K562 (cell line): ENCODE data around the gene USP2. TPM values are rescaled to one million over a fixed set of nuclear protein-coding genes. Genes with fewer than 3 reads are reported as not detected.

Experiments
- CCNT2 ChIP-seq: IDR thresholded peaks from 2 replicates; pipeline ENCODE4 v1.6.1; 2011; ENCODE audit warnings: borderline replicate concordance, low read depth, mild to moderate bottlenecking, moderate library complexity, mixed read lengths, low read length; ENCODE audit not compliant: insufficient read length; ENCODE audit errors: extremely low read depth
- FOXJ3 ChIP-seq: sonication (generic); formaldehyde crosslinking; IDR thresholded peaks from 2 replicates; pipeline ENCODE4 v1.4.0; 2020; ENCODE audit warnings: mild to moderate bottlenecking, missing genetic modification reagents
- GATAD2A ChIP-seq: fragments of 450-650 bp; IDR thresholded peaks from 2 replicates; pipeline ENCODE4 v1.6.1; 2017
- MAFF ChIP-seq: IDR thresholded peaks from 2 replicates; pipeline ENCODE4 v1.6.1; 2012; ENCODE audit warnings: low read length, improper control_type of control experiment
- MAX ChIP-seq: sonication (generic); formaldehyde crosslinking; IDR thresholded peaks from 2 replicates; pipeline ENCODE4 v1.9.0; 2022; ENCODE audit warnings: mild to moderate bottlenecking, missing genetic modification reagents
- MBD1 ChIP-seq: fragments of 250-450 bp; sonication (Bioruptor Pico); IDR thresholded peaks from 2 replicates; pipeline ENCODE4 v1.8.0; 2022; ENCODE audit warnings: inconsistent platforms
- NCOA2 ChIP-seq, 2 experiments: fragments of 450-650 bp; IDR thresholded peaks; 2 replicates each; pipeline ENCODE4 v1.6.1; 2018; ENCODE audit warnings: mild to moderate bottlenecking in 2 of 2, moderate library complexity in 1 of 2; ENCODE audit not compliant: partially characterized antibody in 2 of 2
- NFRKB ChIP-seq: fragments of 450-650 bp; IDR thresholded peaks from 2 replicates; pipeline ENCODE4 v1.6.1; 2016; ENCODE audit warnings: low read depth
- ZKSCAN3 ChIP-seq: fragments of 250-450 bp; sonication (Bioruptor Pico); IDR thresholded peaks from 2 replicates; pipeline ENCODE4 v1.4.0; 2020
- ZNF561 ChIP-seq: fragments of 450-650 bp; formaldehyde crosslinking; conservative IDR thresholded peaks from 2 replicates; pipeline ENCODE4 v1.4.0; 2020; ENCODE audit warnings: mild to moderate bottlenecking, moderate library complexity
- polyA plus RNA-seq, 8 experiments: library from polyadenylated mRNA; depleted of rRNA in 4 of 8; stranded (reverse) in 5 of 8; unstranded in 3 of 8; fragments of >200 nt; fragmentation: Nextera tagmentation in 2 of 8; fragmentation: Illumina TruSeq in 1 of 8; extraction: Ambion mirVana in 2 of 8; extraction: Trizol in 1 of 8; gene quantifications; 2 replicates each; pipeline versions ENCODE4 v1.2.1 to v1.2.3, GENCODE V29; 2011 to 2014; ENCODE audit warnings: inconsistent platforms in 1 of 8, missing spikeins in 1 of 8
- total RNA-seq, 7 experiments: library from RNA; depleted of rRNA in 6 of 7; stranded (reverse); fragments of >200 nt in 6 of 7; fragmentation: Illumina TruSeq in 2 of 7; extraction: Trizol in 2 of 7; gene quantifications; 2 replicates each; pipeline versions ENCODE4 v1.2.1 to v1.2.3, GENCODE V29; 2011 to 2021; ENCODE audit warnings: low replicate concordance in 1 of 7
- TF ChIP-seq, protein P1 (sequence below): fragments of 250-450 bp; sonication (Bioruptor Pico); IDR thresholded peaks from 2 replicates; pipeline ENCODE4 v1.5.0; 2020; ENCODE audit warnings: mild to moderate bottlenecking
- TF ChIP-seq, protein P2 (sequence below), 2 experiments: fragments of 450-650 bp; IDR thresholded peaks; 2 replicates each; pipeline ENCODE4 v1.6.1; 2018; ENCODE audit warnings: mild to moderate bottlenecking in 2 of 2, low read depth in 1 of 2; ENCODE audit not compliant: partially characterized antibody in 2 of 2
- TF ChIP-seq, protein P3 (sequence below): fragments of 450-650 bp; formaldehyde crosslinking; IDR thresholded peaks from 2 replicates; pipeline ENCODE4 v1.4.0; 2022; ENCODE audit warnings: missing genetic modification characterization
- TF ChIP-seq, protein P4 (sequence below): sonication (generic); formaldehyde crosslinking; IDR thresholded peaks from 2 replicates; pipeline ENCODE4 v1.8.0; 2022; ENCODE audit warnings: missing genetic modification reagents, mild to moderate bottlenecking, borderline replicate concordance

USP2 gene
- total and polyA plus RNA-seq, 9 of the 15 experiments (the other 6 are each of a cell fraction or from before 2014, with no cell fraction given), result 2.8 to 16.9 (median 3.9) TPM

DNA sequence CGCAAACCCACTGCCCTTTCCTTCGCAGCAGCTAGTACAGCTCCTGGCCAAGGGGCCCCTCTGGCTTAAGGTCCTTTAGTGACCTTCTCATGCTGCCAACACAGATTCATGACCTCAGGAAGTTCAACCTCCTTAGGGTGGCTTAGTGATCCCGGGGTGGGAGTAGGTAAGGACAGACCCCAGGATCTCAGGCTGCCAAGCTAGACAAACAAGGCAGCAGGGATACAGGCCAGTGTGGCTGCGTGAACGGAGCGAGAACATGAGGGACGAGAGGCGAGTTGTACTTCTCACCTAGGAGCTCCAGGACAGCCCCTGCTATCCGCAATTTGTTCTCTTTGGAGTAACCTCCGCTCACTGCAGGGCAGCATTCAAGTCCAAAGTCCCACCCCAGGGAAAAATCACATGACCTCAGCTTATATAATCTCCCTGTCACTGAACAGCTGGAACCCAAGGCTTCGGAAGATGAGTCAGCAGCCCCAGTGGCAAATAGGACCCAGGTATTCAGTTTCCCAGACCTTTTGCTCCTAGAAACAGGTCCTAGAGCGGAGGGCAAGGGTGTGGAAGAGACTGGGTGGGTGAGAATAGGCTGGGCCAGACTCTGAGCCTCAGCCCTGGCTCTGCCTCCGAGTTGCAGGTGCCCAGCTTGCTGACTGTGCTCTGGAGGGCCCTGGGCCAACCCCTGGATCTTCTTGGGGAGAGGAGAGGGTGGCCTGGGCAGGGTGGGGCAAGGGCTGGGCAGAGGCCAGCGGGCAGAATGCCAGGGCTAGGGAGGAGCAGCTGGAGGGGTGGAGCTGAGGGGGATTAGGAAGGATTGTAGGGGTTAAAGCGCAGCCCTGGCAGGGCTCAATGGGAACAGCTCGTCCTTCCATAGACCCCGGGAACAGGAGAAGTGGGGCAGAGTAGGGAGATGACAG is 13.1 kb downstream of the USP2 start (continued):
- no peak for TF ChIP-seq MBD1
- TF ChIP-seq ZNF561 (CRISPR knock-in tag), result no peak
- TF ChIP-seq, protein P1, sequence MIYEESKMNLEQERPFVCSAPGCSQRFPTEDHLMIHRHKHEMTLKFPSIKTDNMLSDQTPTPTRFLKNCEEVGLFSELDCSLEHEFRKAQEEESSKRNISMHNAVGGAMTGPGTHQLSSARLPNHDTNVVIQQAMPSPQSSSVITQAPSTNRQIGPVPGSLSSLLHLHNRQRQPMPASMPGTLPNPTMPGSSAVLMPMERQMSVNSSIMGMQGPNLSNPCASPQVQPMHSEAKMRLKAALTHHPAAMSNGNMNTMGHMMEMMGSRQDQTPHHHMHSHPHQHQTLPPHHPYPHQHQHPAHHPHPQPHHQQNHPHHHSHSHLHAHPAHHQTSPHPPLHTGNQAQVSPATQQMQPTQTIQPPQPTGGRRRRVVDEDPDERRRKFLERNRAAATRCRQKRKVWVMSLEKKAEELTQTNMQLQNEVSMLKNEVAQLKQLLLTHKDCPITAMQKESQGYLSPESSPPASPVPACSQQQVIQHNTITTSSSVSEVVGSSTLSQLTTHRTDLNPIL, result no peak
- no peak for TF ChIP-seq CCNT2
- no peak for TF ChIP-seq ZKSCAN3 (CRISPR knock-in tag)
- no peak for TF ChIP-seq NCOA2 (IDR thresholded peaks at IDR 0.05; ENCODE audit: partially characterized antibody in 2 of 2)
- peak; percentile 84 for TF ChIP-seq MAFF
- TF ChIP-seq MAX (CRISPR knock-in tag), result no peak
- TF ChIP-seq FOXJ3, result no peak
- 0 out of 2 replicates have a peak, but pooled peaks have one; percentile 37 for TF ChIP-seq GATAD2A
- TF ChIP-seq, protein P2, sequence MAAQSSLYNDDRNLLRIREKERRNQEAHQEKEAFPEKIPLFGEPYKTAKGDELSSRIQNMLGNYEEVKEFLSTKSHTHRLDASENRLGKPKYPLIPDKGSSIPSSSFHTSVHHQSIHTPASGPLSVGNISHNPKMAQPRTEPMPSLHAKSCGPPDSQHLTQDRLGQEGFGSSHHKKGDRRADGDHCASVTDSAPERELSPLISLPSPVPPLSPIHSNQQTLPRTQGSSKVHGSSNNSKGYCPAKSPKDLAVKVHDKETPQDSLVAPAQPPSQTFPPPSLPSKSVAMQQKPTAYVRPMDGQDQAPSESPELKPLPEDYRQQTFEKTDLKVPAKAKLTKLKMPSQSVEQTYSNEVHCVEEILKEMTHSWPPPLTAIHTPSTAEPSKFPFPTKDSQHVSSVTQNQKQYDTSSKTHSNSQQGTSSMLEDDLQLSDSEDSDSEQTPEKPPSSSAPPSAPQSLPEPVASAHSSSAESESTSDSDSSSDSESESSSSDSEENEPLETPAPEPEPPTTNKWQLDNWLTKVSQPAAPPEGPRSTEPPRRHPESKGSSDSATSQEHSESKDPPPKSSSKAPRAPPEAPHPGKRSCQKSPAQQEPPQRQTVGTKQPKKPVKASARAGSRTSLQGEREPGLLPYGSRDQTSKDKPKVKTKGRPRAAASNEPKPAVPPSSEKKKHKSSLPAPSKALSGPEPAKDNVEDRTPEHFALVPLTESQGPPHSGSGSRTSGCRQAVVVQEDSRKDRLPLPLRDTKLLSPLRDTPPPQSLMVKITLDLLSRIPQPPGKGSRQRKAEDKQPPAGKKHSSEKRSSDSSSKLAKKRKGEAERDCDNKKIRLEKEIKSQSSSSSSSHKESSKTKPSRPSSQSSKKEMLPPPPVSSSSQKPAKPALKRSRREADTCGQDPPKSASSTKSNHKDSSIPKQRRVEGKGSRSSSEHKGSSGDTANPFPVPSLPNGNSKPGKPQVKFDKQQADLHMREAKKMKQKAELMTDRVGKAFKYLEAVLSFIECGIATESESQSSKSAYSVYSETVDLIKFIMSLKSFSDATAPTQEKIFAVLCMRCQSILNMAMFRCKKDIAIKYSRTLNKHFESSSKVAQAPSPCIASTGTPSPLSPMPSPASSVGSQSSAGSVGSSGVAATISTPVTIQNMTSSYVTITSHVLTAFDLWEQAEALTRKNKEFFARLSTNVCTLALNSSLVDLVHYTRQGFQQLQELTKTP (IDR thresholded peaks at IDR 0.05; ENCODE audit: low read depth in 1 of 2, partially characterized antibody in 2 of 2), result no peak
- no peak for TF ChIP-seq NFRKB
- TF ChIP-seq, protein P3, sequence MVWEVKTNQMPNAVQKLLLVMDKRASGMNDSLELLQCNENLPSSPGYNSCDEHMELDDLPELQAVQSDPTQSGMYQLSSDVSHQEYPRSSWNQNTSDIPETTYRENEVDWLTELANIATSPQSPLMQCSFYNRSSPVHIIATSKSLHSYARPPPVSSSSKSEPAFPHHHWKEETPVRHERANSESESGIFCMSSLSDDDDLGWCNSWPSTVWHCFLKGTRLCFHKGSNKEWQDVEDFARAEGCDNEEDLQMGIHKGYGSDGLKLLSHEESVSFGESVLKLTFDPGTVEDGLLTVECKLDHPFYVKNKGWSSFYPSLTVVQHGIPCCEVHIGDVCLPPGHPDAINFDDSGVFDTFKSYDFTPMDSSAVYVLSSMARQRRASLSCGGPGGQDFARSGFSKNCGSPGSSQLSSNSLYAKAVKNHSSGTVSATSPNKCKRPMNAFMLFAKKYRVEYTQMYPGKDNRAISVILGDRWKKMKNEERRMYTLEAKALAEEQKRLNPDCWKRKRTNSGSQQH (CRISPR knock-in tag), result no peak
- TF ChIP-seq, protein P4, sequence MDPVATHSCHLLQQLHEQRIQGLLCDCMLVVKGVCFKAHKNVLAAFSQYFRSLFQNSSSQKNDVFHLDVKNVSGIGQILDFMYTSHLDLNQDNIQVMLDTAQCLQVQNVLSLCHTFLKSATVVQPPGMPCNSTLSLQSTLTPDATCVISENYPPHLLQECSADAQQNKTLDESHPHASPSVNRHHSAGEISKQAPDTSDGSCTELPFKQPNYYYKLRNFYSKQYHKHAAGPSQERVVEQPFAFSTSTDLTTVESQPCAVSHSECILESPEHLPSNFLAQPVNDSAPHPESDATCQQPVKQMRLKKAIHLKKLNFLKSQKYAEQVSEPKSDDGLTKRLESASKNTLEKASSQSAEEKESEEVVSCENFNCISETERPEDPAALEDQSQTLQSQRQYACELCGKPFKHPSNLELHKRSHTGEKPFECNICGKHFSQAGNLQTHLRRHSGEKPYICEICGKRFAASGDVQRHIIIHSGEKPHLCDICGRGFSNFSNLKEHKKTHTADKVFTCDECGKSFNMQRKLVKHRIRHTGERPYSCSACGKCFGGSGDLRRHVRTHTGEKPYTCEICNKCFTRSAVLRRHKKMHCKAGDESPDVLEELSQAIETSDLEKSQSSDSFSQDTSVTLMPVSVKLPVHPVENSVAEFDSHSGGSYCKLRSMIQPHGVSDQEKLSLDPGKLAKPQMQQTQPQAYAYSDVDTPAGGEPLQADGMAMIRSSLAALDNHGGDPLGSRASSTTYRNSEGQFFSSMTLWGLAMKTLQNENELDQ (CRISPR knock-in tag), result no peak
